OCI-LY1 (cell line): Measurements from ENCODE around the gene SLC9A6.

ENCODE experiments used
- H2AFZ ChIP-seq: fragments of 200-600 bp; sonication (generic), shearing (Covaris generic); 2 replicates; pipeline ENCODE4 v1.6.0; 2014; ENCODE audit warnings: antibody characterized with exemption, mild to moderate bottlenecking, low read length
- H3F3A ChIP-seq: fragments of 200-600 bp; sonication (generic), shearing (Covaris generic); 2 replicates; pipeline ENCODE4 v1.6.0; 2014; ENCODE audit warnings: mild to moderate bottlenecking, antibody characterized with exemption, low read length, moderate library complexity; ENCODE audit not compliant: insufficient read depth
- H3K27ac ChIP-seq: fragments of 200-600 bp; sonication (generic); 2 replicates; pipeline ENCODE4 v1.5.1; 2014; ENCODE audit warnings: low read length, mixed run types, mild to moderate bottlenecking, low read depth; ENCODE audit not compliant: poor library complexity, severe bottlenecking
- H3K27me3 ChIP-seq: fragments of 200-600 bp; sonication (generic); 2 replicates; pipeline ENCODE4 v1.6.0; 2014; ENCODE audit warnings: antibody characterized with exemption, mild to moderate bottlenecking, low read length, moderate library complexity; ENCODE audit not compliant: insufficient read depth
- H3K36me3 ChIP-seq: fragments of 200-600 bp; sonication (generic); 2 replicates; pipeline ENCODE4 v1.6.1; 2014; ENCODE audit warnings: mild to moderate bottlenecking, antibody characterized with exemption, low read length, moderate library complexity, mixed read lengths; ENCODE audit not compliant: insufficient read depth
- H3K4me1 ChIP-seq: fragments of 200-600 bp; sonication (generic); 2 replicates; pipeline ENCODE4 v1.5.1; 2014; ENCODE audit warnings: mild to moderate bottlenecking, low read length, moderate library complexity; ENCODE audit not compliant: insufficient read depth, severe bottlenecking
- H3K4me2 ChIP-seq: fragments of 200-600 bp; sonication (generic), shearing (Covaris generic); 2 replicates; pipeline ENCODE4 v1.6.1; 2014; ENCODE audit warnings: low read length
- H3K4me3 ChIP-seq: fragments of 200-600 bp; sonication (generic); 2 replicates; pipeline ENCODE4 v1.5.1; 2014; ENCODE audit warnings: low read length, low read depth, mild to moderate bottlenecking, mixed read lengths; ENCODE audit not compliant: poor library complexity, severe bottlenecking
- H3K79me2 ChIP-seq: fragments of 200-600 bp; shearing (Covaris generic); 2 replicates; pipeline ENCODE4 v1.6.1; 2016; ENCODE audit warnings: mixed run types, low read length, mixed read lengths; ENCODE audit not compliant: insufficient read depth
- H3K9ac ChIP-seq: fragments of 200-600 bp; sonication (generic), shearing (Covaris generic); 2 replicates; pipeline ENCODE4 v1.6.1; 2014; ENCODE audit warnings: mild to moderate bottlenecking, low read length, mixed read lengths
- H3K9me2 ChIP-seq: fragments of 200-600 bp; sonication (generic), shearing (Covaris generic); 2 replicates; pipeline ENCODE4 v1.6.1; 2014; ENCODE audit warnings: low read depth, mild to moderate bottlenecking, low read length, mixed read lengths
- H3K9me3 ChIP-seq: fragments of 200-600 bp; shearing (Covaris generic); 2 replicates; pipeline ENCODE4 v1.6.1; 2014; ENCODE audit warnings: low read length, mixed read lengths
- H4K20me1 ChIP-seq: fragments of 200-600 bp; sonication (generic), shearing (Covaris generic); 2 replicates; pipeline ENCODE4 v1.6.0; 2016; ENCODE audit warnings: mild to moderate bottlenecking, low read length; ENCODE audit not compliant: insufficient read depth
- EZH2 ChIP-seq: fragments of 200-600 bp; sonication (generic), shearing (Covaris generic); IDR thresholded peaks from 2 replicates; pipeline ENCODE4 v1.8.0; 2017; ENCODE audit warnings: borderline replicate concordance, mixed run types, mild to moderate bottlenecking, antibody characterized with exemption, low read length, moderate library complexity, mixed read lengths
- TF ChIP-seq, protein P1 (sequence below): fragments of 200-600 bp; sonication (generic), shearing (Covaris generic); IDR thresholded peaks from 2 replicates; pipeline ENCODE4 v1.5.1; 2017; ENCODE audit warnings: mild to moderate bottlenecking, antibody characterized with exemption, low read length, moderate library complexity, mixed read lengths

The SLC9A6 gene

DNA sequence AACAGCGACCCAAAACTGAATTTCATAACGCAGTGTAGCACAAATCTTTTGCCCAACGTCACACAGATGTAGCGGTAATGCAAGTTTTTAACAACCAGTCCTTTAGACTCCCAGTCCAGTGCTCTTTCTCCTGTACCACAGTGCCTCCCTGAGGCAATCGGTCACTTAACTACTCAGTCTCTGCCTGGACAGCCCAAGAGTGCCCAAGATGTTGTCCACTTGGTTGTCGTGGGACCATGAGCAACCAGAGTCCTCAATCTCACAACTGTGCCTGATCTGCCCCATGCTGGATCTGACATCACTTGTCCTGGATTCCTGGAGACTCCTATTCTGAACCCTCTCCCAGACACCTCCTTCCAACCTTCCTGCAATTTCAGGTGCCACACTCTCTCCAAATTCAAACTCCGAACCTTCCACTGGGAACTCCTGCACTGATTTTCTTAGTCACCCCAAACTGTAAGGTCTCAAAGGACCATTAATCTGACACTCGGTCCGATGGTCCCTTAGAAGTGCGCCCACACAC is 12.1 kb upstream of the SLC9A6 start:
- peak overlapping the region; percentile 91 for H3K4me3 ChIP-seq
- H3K27me3 ChIP-seq: no peaks in the 10 kb centered on the region
- H3K4me2 ChIP-seq: peak overlapping the region; percentile 74
- H3K9ac ChIP-seq: peak overlapping the region; percentile 79
- H3K79me2 ChIP-seq: peaks cover 17% of the 10 kb centered on the region
- H4K20me1 ChIP-seq: no peaks in the 10 kb centered on the region
- no peaks in the 10 kb centered on the region for H3K9me2 ChIP-seq
- no peak for TF ChIP-seq EZH2
- TF ChIP-seq, protein P1, sequence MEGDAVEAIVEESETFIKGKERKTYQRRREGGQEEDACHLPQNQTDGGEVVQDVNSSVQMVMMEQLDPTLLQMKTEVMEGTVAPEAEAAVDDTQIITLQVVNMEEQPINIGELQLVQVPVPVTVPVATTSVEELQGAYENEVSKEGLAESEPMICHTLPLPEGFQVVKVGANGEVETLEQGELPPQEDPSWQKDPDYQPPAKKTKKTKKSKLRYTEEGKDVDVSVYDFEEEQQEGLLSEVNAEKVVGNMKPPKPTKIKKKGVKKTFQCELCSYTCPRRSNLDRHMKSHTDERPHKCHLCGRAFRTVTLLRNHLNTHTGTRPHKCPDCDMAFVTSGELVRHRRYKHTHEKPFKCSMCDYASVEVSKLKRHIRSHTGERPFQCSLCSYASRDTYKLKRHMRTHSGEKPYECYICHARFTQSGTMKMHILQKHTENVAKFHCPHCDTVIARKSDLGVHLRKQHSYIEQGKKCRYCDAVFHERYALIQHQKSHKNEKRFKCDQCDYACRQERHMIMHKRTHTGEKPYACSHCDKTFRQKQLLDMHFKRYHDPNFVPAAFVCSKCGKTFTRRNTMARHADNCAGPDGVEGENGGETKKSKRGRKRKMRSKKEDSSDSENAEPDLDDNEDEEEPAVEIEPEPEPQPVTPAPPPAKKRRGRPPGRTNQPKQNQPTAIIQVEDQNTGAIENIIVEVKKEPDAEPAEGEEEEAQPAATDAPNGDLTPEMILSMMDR: no peak
- no peaks in the 10 kb centered on the region for H3F3A ChIP-seq
- H3K36me3 ChIP-seq: no peaks in the 10 kb centered on the region
- no peak overlapping the region for H2AFZ ChIP-seq
- no peaks in the 10 kb centered on the region for H3K9me3 ChIP-seq
- H3K27ac ChIP-seq: peak overlapping the region; percentile 58
- H3K4me1 ChIP-seq: peaks cover 22% of the 10 kb centered on the region

DNA sequence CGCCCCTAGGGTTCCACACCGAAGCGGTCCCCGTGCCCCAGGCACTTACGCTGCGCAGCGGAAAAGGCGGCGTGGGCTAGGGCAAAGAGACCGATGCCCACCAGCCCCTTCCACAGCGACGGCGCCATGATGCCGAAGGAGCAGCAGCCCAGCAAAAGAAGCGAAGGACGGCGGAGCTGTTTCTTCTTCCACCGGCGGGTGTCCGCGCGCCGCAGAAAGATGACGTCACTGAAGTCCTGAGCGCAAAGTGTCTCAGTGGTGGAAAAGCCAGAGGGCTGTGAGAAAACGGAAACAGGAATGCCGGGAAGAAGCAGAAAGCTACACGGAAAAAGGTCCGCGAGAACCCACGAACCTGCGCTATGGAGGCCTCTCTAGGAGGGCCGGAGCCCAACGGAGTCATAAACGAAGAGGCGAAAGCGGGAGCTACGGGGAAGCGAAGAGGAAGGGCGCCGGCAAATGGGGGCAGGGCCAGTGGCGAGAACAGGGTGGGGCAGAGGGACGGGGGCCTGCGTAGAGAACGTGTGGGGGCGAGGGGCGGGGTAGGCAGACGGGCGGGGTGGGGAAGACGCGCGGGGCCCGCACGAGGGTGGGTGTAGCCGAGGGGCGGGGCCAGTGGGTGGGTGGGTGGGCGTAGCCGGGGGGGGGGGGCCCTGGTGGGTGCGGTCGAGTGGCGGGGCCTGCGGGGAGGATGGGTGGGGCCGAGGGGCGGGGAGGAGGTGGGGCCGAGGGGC is 11.5 kb upstream of the SLC9A6 start, which contains the start of gene MMGT1:
TSS of gene MMGT1 (minus strand) at position 441 of the 731 bp plus-strand sequence. CDS start at position 128, 313 bp downstream.
- no peaks in the 10 kb centered on the region for H3K9me2 ChIP-seq
- H3K27me3 ChIP-seq: no peaks in the 10 kb centered on the region
- H3K4me1 ChIP-seq: peaks cover 22% of the 10 kb centered on the region
- no peaks in the 10 kb centered on the region for H3K36me3 ChIP-seq
- TF ChIP-seq EZH2: no peak
- TF ChIP-seq, protein P1: no peak
- peaks cover 17% of the 10 kb centered on the region for H3K79me2 ChIP-seq
- no peaks in the 10 kb centered on the region for H3K9me3 ChIP-seq
- no peak within 1 kb of the TSS for H2AFZ ChIP-seq
- no peaks in the 10 kb centered on the region for H4K20me1 ChIP-seq
- peak within 1 kb of the TSS; percentile 79 for H3K9ac ChIP-seq
- H3F3A ChIP-seq: no peaks in the 10 kb centered on the region
- peak within 1 kb of the TSS; percentile 81 for H3K4me2 ChIP-seq
- peak within 1 kb of the TSS; percentile 91 for H3K4me3 ChIP-seq
- H3K27ac ChIP-seq: peak within 1 kb of the TSS; percentile 58

DNA sequence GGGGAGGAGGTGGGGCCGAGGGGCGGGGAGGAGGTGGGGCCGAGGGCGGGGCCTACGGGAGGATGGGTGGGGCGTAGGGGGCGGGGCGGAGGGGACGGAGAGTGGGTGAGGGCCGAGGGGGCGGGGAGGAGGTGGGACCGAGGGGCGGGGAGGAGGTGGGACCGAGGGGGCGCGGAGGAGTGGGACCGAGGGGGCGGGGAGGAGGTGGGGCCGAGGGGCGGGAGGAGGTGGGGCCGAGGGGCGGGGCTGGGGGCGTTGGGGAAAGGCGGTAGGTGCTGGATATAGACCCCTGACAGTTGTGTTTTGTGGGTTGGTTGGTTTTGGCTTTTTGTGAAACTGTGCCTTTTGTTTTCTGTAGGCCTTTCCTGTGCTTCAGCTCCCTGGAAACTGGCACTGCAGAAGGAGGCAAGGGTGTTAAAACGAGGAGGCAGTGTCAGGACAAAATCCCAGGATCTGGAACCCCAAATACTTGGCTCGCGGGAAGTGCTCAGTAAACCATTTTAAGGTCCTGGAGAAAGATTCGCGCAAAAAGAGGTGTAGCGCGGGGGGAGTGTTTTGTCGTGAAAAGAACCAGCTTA is 10.9 kb upstream of the SLC9A6 start:
- Histone ChIP-seq H3K79me2 (peaks cover 17% of the 10 kb centered on the region), H3K9me3 (no peaks in the 10 kb centered on the region), H3K9me2 (no peaks in the 10 kb centered on the region), H3K36me3 (no peaks in the 10 kb centered on the region), H3K27ac (no peak overlapping the region), H3K9ac (peak overlapping the region; percentile 39; the same call in 1 of the 2 replicates), H3K4me2 (peak overlapping the region; percentile 81), H3F3A (no peaks in the 10 kb centered on the region), H3K4me1 (peaks cover 22% of the 10 kb centered on the region), H2AFZ (no peak overlapping the region), H3K4me3 (peak overlapping the region; percentile 60), H4K20me1 (no peaks in the 10 kb centered on the region), H3K27me3 (no peaks in the 10 kb centered on the region)
- TF ChIP-seq, protein P1: no peak
- no peak for TF ChIP-seq EZH2
